ENCODE measurements around the gene ATP2C2. TPM values are rescaled to one million over a fixed set of nuclear protein-coding genes. Genes with fewer than 3 reads are reported as not detected.

The ATP2C2 gene
- total and polyA plus RNA-seq, 2 donors (not counting 1 experiment from before 2014, with no cell fraction given), result not detected

DNA sequence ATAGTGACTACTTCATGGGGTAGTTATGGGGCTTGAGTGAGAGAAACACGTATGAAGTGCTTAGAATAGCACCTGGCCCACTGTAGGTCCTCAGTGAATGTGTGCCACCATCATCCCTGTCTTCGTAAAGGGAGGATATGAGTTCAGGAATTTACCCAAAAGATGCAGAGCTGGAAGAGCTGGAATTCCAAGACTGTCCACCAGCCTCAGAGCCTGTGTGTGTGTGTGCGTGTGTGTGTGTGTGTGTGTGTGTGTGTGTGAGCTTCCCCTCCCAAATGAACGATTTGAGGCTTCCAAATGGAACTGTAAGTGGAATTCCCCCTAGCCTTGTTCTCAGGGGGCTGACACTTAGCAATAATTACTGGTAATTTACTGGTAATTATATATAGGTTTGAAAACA is 46.4 kb upstream of the ATP2C2 start:
- no peak for DNase-seq (ENCODE audit: low read depth in 2 of 2)
- H4K20me1 ChIP-seq (ENCODE audit: control insufficient read depth, extremely low read depth, insufficient read depth, low read length), result no peaks in the 10 kb centered on the region
- H3K36me3 ChIP-seq (ENCODE audit: control insufficient read depth, insufficient read depth, low read length), result no peaks in the 10 kb centered on the region
- H3K79me2 ChIP-seq (ENCODE audit: control insufficient read depth, insufficient read depth, low read length), result no peaks in the 10 kb centered on the region
- H3K4me1 ChIP-seq (ENCODE audit: control insufficient read depth, extremely low read depth, insufficient read depth, low read length), result no peaks in the 10 kb centered on the region
- H3K4me2 ChIP-seq (ENCODE audit: extremely low read depth, insufficient read depth, low read length), result no peak overlapping the region
- no peaks in the 10 kb centered on the region for H3K9me3 ChIP-seq (ENCODE audit: control insufficient read depth, insufficient read depth, low read depth, low read length)
- no peak for TF ChIP-seq EZH2 (IDR thresholded peaks at IDR 0.05; ENCODE audit: low read length, missing control alignments)
- TF ChIP-seq, protein P1, sequence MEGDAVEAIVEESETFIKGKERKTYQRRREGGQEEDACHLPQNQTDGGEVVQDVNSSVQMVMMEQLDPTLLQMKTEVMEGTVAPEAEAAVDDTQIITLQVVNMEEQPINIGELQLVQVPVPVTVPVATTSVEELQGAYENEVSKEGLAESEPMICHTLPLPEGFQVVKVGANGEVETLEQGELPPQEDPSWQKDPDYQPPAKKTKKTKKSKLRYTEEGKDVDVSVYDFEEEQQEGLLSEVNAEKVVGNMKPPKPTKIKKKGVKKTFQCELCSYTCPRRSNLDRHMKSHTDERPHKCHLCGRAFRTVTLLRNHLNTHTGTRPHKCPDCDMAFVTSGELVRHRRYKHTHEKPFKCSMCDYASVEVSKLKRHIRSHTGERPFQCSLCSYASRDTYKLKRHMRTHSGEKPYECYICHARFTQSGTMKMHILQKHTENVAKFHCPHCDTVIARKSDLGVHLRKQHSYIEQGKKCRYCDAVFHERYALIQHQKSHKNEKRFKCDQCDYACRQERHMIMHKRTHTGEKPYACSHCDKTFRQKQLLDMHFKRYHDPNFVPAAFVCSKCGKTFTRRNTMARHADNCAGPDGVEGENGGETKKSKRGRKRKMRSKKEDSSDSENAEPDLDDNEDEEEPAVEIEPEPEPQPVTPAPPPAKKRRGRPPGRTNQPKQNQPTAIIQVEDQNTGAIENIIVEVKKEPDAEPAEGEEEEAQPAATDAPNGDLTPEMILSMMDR (conservative IDR thresholded peaks at IDR 0.05 in 1 of 2, IDR thresholded peaks at IDR 0.05 in 1 of 2; ENCODE audit: low read depth in 1 of 2, low read length in 2 of 2), result no peak
- no peak overlapping the region for H2AFZ ChIP-seq (ENCODE audit: low read length)
- H3K9ac ChIP-seq (ENCODE audit: insufficient read depth, low read length), result no peak overlapping the region
- no peak overlapping the region for H3K27ac ChIP-seq (ENCODE audit: insufficient read depth, low read length)
- H3K4me3 ChIP-seq (replicated peaks in 1 of 4; ENCODE audit: control extremely low read depth in 1 of 4, insufficient read depth in 1 of 4, low read depth in 3 of 4, low read length in 4 of 4), result no peak overlapping the region
- H3K27me3 ChIP-seq (ENCODE audit: control insufficient read depth, insufficient read depth, low read length), result peaks cover 5% of the 10 kb centered on the region

DNA sequence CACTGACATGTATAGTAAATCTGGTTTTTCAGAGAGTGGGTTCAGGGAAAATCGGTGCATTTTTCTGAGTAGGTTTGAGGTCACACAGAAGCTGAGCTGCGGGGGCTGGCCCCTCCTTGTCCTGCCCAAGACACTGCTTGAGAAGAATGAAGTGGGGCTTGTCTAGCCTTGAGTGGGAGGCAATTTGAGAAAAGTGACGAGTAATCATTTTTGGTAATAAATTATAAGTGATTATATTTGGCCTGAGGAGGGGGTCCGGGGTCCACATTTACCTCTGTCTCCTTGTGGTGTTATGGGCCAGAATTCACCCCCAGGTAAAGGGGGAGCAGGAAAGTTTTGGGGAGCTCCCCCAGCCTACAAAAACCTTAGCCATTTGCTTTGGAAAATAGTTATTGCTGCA is 45.6 kb upstream of the ATP2C2 start:
- DNase-seq (ENCODE audit: low read depth in 2 of 2), result no peak
- no peak overlapping the region for H3K4me2 ChIP-seq (ENCODE audit: extremely low read depth, insufficient read depth, low read length)
- H3K4me3 ChIP-seq (replicated peaks in 1 of 4; ENCODE audit: control extremely low read depth in 1 of 4, insufficient read depth in 1 of 4, low read depth in 3 of 4, low read length in 4 of 4), result no peak overlapping the region
- H2AFZ ChIP-seq (ENCODE audit: low read length), result no peak overlapping the region
- H4K20me1 ChIP-seq (ENCODE audit: control insufficient read depth, extremely low read depth, insufficient read depth, low read length), result no peaks in the 10 kb centered on the region
- no peaks in the 10 kb centered on the region for H3K9me3 ChIP-seq (ENCODE audit: control insufficient read depth, insufficient read depth, low read depth, low read length)
- TF ChIP-seq, protein P1 (conservative IDR thresholded peaks at IDR 0.05 in 1 of 2, IDR thresholded peaks at IDR 0.05 in 1 of 2; ENCODE audit: low read depth in 1 of 2, low read length in 2 of 2), result no peak
- TF ChIP-seq EZH2 (IDR thresholded peaks at IDR 0.05; ENCODE audit: low read length, missing control alignments), result no peak
- no peaks in the 10 kb centered on the region for H3K36me3 ChIP-seq (ENCODE audit: control insufficient read depth, insufficient read depth, low read length)
- H3K27me3 ChIP-seq (ENCODE audit: control insufficient read depth, insufficient read depth, low read length), result peaks cover 5% of the 10 kb centered on the region
- H3K27ac ChIP-seq (ENCODE audit: insufficient read depth, low read length), result no peak overlapping the region
- no peaks in the 10 kb centered on the region for H3K4me1 ChIP-seq (ENCODE audit: control insufficient read depth, extremely low read depth, insufficient read depth, low read length)
- H3K79me2 ChIP-seq (ENCODE audit: control insufficient read depth, insufficient read depth, low read length), result no peaks in the 10 kb centered on the region
- no peak overlapping the region for H3K9ac ChIP-seq (ENCODE audit: insufficient read depth, low read length)

DNA sequence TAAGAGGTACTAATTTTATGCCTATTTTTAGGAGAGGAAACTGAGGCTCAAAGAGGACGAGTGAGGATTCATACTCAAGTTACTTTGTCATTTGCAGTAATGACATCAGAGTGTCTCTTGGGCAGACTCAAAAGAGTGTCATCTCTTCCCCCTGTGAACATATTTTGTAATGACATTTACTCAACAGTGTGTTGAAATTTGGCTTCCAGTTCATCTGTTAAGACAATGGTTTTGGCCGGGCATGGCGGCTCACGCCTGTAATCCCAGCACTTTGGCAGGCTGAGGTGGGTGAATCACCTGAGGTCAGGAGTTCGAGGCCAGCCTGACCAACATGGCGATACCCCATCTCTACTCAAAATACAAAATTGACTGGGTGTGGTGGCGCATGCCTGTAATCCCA is 44.7 kb upstream of the ATP2C2 start:
- Histone ChIP-seq H3K9ac (ENCODE audit: insufficient read depth, low read length) (no peak overlapping the region), H3K4me1 (ENCODE audit: control insufficient read depth, extremely low read depth, insufficient read depth, low read length) (no peaks in the 10 kb centered on the region), H3K9me3 (ENCODE audit: control insufficient read depth, insufficient read depth, low read depth, low read length) (no peaks in the 10 kb centered on the region), H3K79me2 (ENCODE audit: control insufficient read depth, insufficient read depth, low read length) (no peaks in the 10 kb centered on the region), H3K4me3 (replicated peaks in 1 of 4; ENCODE audit: control extremely low read depth in 1 of 4, insufficient read depth in 1 of 4, low read depth in 3 of 4, low read length in 4 of 4) (no peak overlapping the region), H3K36me3 (ENCODE audit: control insufficient read depth, insufficient read depth, low read length) (no peaks in the 10 kb centered on the region), H2AFZ (ENCODE audit: low read length) (no peak overlapping the region), H3K4me2 (ENCODE audit: extremely low read depth, insufficient read depth, low read length) (no peak overlapping the region), H3K27me3 (ENCODE audit: control insufficient read depth, insufficient read depth, low read length) (peaks cover 5% of the 10 kb centered on the region), H4K20me1 (ENCODE audit: control insufficient read depth, extremely low read depth, insufficient read depth, low read length) (no peaks in the 10 kb centered on the region), H3K27ac (ENCODE audit: insufficient read depth, low read length) (no peak overlapping the region)
- no peak for DNase-seq (ENCODE audit: low read depth in 2 of 2)
- TF ChIP-seq EZH2 (IDR thresholded peaks at IDR 0.05; ENCODE audit: low read length, missing control alignments), result no peak
- TF ChIP-seq, protein P1 (conservative IDR thresholded peaks at IDR 0.05 in 1 of 2, IDR thresholded peaks at IDR 0.05 in 1 of 2; ENCODE audit: low read depth in 1 of 2, low read length in 2 of 2), result no peak

All from fibroblast of lung (primary cell).